SU-DHL-6 (cell line): ENCODE data around the gene CPEB3.

Experiments
- CTCF ChIP-seq: fragments of 200-600 bp; sonication (generic); IDR thresholded peaks from one replicate; pipeline ENCODE4 v1.5.1; 2017; ENCODE audit warnings: antibody characterized with exemption, mild to moderate bottlenecking, low read length, moderate library complexity; ENCODE audit not compliant: insufficient read depth, poor library complexity, severe bottlenecking
- EZH2phosphoT487 ChIP-seq: fragments of 200-600 bp; sonication (generic), shearing (Covaris generic); conservative IDR thresholded peaks from 2 replicates; pipeline ENCODE4 v1.6.1; 2018; ENCODE audit warnings: mild to moderate bottlenecking, antibody characterized with exemption, low read length, moderate library complexity, mixed read lengths

GRCh38 chr10:92267343-92267742, 23.5 kb downstream of the CPEB3 start:
- no peak for TF ChIP-seq CTCF
- TF ChIP-seq EZH2phosphoT487, result no peak
